GM23338 (cell line): Measurements from ENCODE around the gene BTBD16. TPM values are rescaled to one million over a fixed set of nuclear protein-coding genes. Genes with fewer than 3 reads are reported as not detected.

Experiments used
- ATAC-seq: fragments of 200-7000 bp; cut with Tn5 transposase; 3 replicates; pipeline ENCODE4 v1.9.1; 2020
- DNase-seq: peaks from one replicate; pipeline ENCODE4 v3.0.0-alpha.2; 2015; ENCODE audit warnings: low spot score
- H2AFZ ChIP-seq: fragments of 200-600 bp; sonication (generic); 2 replicates; pipeline ENCODE4 v1.8.0; 2016; ENCODE audit warnings: antibody characterized with exemption, mild to moderate bottlenecking, moderate library complexity
- H3F3A ChIP-seq: fragments of 200-600 bp; sonication (generic); replicated peaks from 2 replicates; pipeline ENCODE4 v1.8.0; 2017; ENCODE audit warnings: antibody characterized with exemption, mixed run types, low read depth
- H3K27ac ChIP-seq: fragments of 200-600 bp; sonication (generic); 2 replicates; pipeline ENCODE4 v1.6.1; 2016; ENCODE audit warnings: low read depth
- H3K27me3 ChIP-seq: fragments of 200-600 bp; sonication (generic); 2 replicates; pipeline ENCODE4 v1.8.0; 2016; ENCODE audit warnings: mild to moderate bottlenecking, mixed run types, moderate library complexity; ENCODE audit not compliant: insufficient read depth
- H3K36me3 ChIP-seq: fragments of 200-600 bp; sonication (generic); 2 replicates; pipeline ENCODE4 v1.8.0; 2016; ENCODE audit warnings: mild to moderate bottlenecking; ENCODE audit not compliant: insufficient read depth
- H3K4me1 ChIP-seq: fragments of 200-600 bp; sonication (generic); 2 replicates; pipeline ENCODE4 v1.8.0; 2016; ENCODE audit warnings: mild to moderate bottlenecking, moderate library complexity; ENCODE audit not compliant: insufficient read depth
- H3K4me2 ChIP-seq: fragments of 200-600 bp; sonication (generic); 2 replicates; pipeline ENCODE4 v1.7.1; 2017; ENCODE audit warnings: mixed run types
- H3K4me3 ChIP-seq: fragments of 200-600 bp; sonication (generic); 2 replicates; pipeline ENCODE4 v1.6.1; 2016; ENCODE audit warnings: mixed run types
- H3K79me2 ChIP-seq: fragments of 200-600 bp; sonication (generic); replicated peaks from 2 replicates; pipeline ENCODE4 v1.8.0; 2017; ENCODE audit warnings: mild to moderate bottlenecking; ENCODE audit not compliant: insufficient read depth
- H3K9me2 ChIP-seq: fragments of 200-600 bp; sonication (generic); 2 replicates; pipeline ENCODE4 v1.8.0; 2017; ENCODE audit not compliant: insufficient read depth
- H4K20me1 ChIP-seq: fragments of 200-600 bp; sonication (generic); replicated peaks from 2 replicates; pipeline ENCODE4 v1.8.0; 2017; ENCODE audit warnings: mild to moderate bottlenecking; ENCODE audit not compliant: insufficient read depth
- H3K27ac Mint-ChIP-seq: 2 replicates; pipeline ENCODE4 v1.8.0; 2020; ENCODE audit warnings: inconsistent platforms, mild to moderate bottlenecking, moderate library complexity, mixed read lengths
- H3K27me3 Mint-ChIP-seq: 3 replicates; pipeline ENCODE4 v1.8.0; 2022; ENCODE audit warnings: low read depth, mild to moderate bottlenecking, moderate library complexity, mixed read lengths, inconsistent platforms; ENCODE audit not compliant: insufficient read depth, poor library complexity
- H3K36me3 Mint-ChIP-seq: 3 replicates; pipeline ENCODE4 v1.8.0; 2021; ENCODE audit warnings: low read depth, mild to moderate bottlenecking, inconsistent platforms, moderate library complexity, mixed read lengths
- H3K4me1 Mint-ChIP-seq: 3 replicates; pipeline ENCODE4 v1.8.0; 2020; ENCODE audit warnings: mild to moderate bottlenecking, inconsistent platforms, mixed read lengths
- H3K4me3 Mint-ChIP-seq: 3 replicates; pipeline ENCODE4 v1.8.0; 2021; ENCODE audit warnings: moderate library complexity, mild to moderate bottlenecking, inconsistent platforms, mixed read lengths
- H3K9me3 Mint-ChIP-seq: 3 replicates; pipeline ENCODE4 v1.8.0; 2020; ENCODE audit warnings: moderate library complexity, mild to moderate bottlenecking, inconsistent platforms, mixed read lengths
- CREB1 ChIP-seq: fragments of 250-450 bp; sonication (Bioruptor Pico); IDR thresholded peaks from 2 replicates; pipeline ENCODE4 v1.5.0; 2020; ENCODE audit warnings: low read depth, mild to moderate bottlenecking, moderate library complexity
- EZH2 ChIP-seq: fragments of 200-600 bp; sonication (generic); IDR thresholded peaks from one replicate; pipeline ENCODE4 v1.8.0; 2017; ENCODE audit warnings: antibody characterized with exemption, mild to moderate bottlenecking, low read depth; ENCODE audit not compliant: unreplicated experiment
- EZH2phosphoT487 ChIP-seq: fragments of 200-600 bp; sonication (generic); IDR thresholded peaks from one replicate; pipeline ENCODE4 v1.8.1; 2018; ENCODE audit warnings: antibody characterized with exemption; ENCODE audit not compliant: unreplicated experiment
- REST ChIP-seq: IDR thresholded peaks from one replicate; pipeline ENCODE4 v1.6.1; 2018; ENCODE audit warnings: antibody characterized with exemption; ENCODE audit not compliant: unreplicated experiment
- ZNF114 ChIP-seq: fragments of 250-450 bp; sonication (Bioruptor Pico); IDR thresholded peaks from 2 replicates; pipeline ENCODE4 v1.5.0; 2020; ENCODE audit warnings: mild to moderate bottlenecking, moderate library complexity
- ZNF331 ChIP-seq: fragments of 250-450 bp; sonication (Bioruptor Pico); IDR thresholded peaks from 2 replicates; pipeline ENCODE4 v1.5.0; 2020; ENCODE audit warnings: low read depth, mild to moderate bottlenecking, moderate library complexity
- ZNF462 ChIP-seq: fragments of 250-450 bp; sonication (Bioruptor Pico); IDR thresholded peaks from 2 replicates; pipeline ENCODE4 v1.5.0; 2020; ENCODE audit warnings: mild to moderate bottlenecking, moderate library complexity
- polyA plus RNA-seq: library from polyadenylated mRNA; unstranded; fragments of >200 nt; fragmentation: Nextera tagmentation; extraction: Ambion mirVana; gene quantifications from 2 replicates; pipeline ENCODE4 v1.2.1, GENCODE V29; 2016
- total RNA-seq: library from RNA; depleted of rRNA; stranded (reverse); fragments of >200 nt; shearing (Covaris generic); gene quantifications from 2 replicates; pipeline ENCODE4 v1.2.3, GENCODE V29; 2014
- TF ChIP-seq, protein P1 (sequence below), 2 experiments: fragments of 200-600 bp in 1 of 2; sonication (generic) in 1 of 2; conservative IDR thresholded peaks; 2 replicates each; pipeline versions ENCODE4 v1.5.1 to v1.6.1; 2016 to 2017; ENCODE audit warnings: antibody characterized with exemption in 2 of 2, low read depth in 2 of 2, mild to moderate bottlenecking in 2 of 2, moderate library complexity in 1 of 2

Gene BTBD16
- total and polyA plus RNA-seq, 2 experiments from 2014 or later, result not detected

GRCh38 chr10:122323189-122323588 lies 52.1 kb downstream of the BTBD16 start (continued):
- no peak for TF ChIP-seq REST
- no peak for TF ChIP-seq ZNF331 (CRISPR knock-in tag)
- TF ChIP-seq, protein P1, sequence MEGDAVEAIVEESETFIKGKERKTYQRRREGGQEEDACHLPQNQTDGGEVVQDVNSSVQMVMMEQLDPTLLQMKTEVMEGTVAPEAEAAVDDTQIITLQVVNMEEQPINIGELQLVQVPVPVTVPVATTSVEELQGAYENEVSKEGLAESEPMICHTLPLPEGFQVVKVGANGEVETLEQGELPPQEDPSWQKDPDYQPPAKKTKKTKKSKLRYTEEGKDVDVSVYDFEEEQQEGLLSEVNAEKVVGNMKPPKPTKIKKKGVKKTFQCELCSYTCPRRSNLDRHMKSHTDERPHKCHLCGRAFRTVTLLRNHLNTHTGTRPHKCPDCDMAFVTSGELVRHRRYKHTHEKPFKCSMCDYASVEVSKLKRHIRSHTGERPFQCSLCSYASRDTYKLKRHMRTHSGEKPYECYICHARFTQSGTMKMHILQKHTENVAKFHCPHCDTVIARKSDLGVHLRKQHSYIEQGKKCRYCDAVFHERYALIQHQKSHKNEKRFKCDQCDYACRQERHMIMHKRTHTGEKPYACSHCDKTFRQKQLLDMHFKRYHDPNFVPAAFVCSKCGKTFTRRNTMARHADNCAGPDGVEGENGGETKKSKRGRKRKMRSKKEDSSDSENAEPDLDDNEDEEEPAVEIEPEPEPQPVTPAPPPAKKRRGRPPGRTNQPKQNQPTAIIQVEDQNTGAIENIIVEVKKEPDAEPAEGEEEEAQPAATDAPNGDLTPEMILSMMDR (conservative IDR thresholded peaks at IDR 0.05; ENCODE audit: low read depth in 2 of 2), result no peak

DNA sequence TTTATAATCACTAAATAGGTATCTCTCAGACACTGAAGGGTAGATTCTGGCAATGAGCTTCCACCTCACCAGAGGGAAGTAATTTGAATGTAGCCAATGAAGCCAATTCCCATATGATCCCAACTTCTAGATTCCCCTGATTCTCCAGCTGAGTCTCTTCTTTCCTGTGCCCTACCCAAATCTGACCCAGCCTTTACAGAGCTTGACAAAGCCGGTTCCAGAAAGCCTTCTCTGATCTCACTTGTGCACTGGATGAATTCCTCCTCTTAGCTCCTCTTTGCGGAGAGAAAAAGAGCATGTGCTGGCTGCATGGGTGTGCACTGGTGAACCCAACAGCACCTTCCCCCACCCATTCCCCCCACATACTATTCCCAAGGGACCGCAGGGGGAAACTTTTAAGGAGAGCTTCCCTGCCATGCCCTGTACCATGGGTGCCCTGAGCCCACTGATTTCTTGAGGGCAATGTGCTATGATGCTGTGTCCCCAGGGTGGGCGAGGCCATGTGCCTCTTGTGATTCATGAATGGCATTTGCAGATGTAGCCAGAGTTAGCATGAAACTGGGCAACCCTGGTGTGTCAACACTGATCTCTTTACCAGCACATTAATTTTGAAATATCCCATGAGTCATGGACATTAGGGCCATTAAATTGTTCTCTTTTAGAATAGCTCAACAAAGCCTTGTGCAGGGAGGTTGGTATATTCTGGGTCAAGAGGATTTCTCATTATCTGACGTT lies 53.0 kb downstream of the BTBD16 start:
- peaks cover 4% of the 10 kb centered on the region for H3K27me3 Mint-ChIP-seq
- no peaks in the 10 kb centered on the region for H3K4me1 ChIP-seq
- no peak overlapping the region for H3K27ac ChIP-seq
- H3K27me3 ChIP-seq, result no peaks in the 10 kb centered on the region
- H3K36me3 Mint-ChIP-seq, result no peaks in the 10 kb centered on the region
- H4K20me1 ChIP-seq, result no peaks in the 10 kb centered on the region
- H3K79me2 ChIP-seq, result no peaks in the 10 kb centered on the region
- H3K9me3 Mint-ChIP-seq, result no peaks in the 10 kb centered on the region; the same call in 2 of the 3 replicates
- H3K4me1 Mint-ChIP-seq, result peaks cover 4% of the 10 kb centered on the region; the same call in 1 of the 3 replicates
- H3K4me3 Mint-ChIP-seq, result no peak overlapping the region
- DNase-seq (no peak), ATAC-seq (no peak)
- H3K9me2 ChIP-seq, result peaks cover 16% of the 10 kb centered on the region; the same call in 1 of the 2 replicates
- no peaks in the 10 kb centered on the region for H3K36me3 ChIP-seq
- no peak overlapping the region for H2AFZ ChIP-seq
- H3F3A ChIP-seq, result no peaks in the 10 kb centered on the region
- H3K4me3 ChIP-seq, result no peak overlapping the region
- H3K27ac Mint-ChIP-seq, result no peak overlapping the region
- no peak overlapping the region for H3K4me2 ChIP-seq
- TF ChIP-seq ZNF462, result no peak
- no peak for TF ChIP-seq EZH2phosphoT487
- TF ChIP-seq ZNF331 (CRISPR knock-in tag), result no peak
- TF ChIP-seq, protein P1 (conservative IDR thresholded peaks at IDR 0.05; ENCODE audit: low read depth in 2 of 2), result no peak
- no peak for TF ChIP-seq EZH2
- no peak for TF ChIP-seq ZNF114
- no peak for TF ChIP-seq CREB1 (CRISPR knock-in tag)
